Neural cell (in vitro differentiated cells): Measurements from ENCODE around the gene SLC22A31. TPM values are rescaled to one million over a fixed set of nuclear protein-coding genes. Genes with fewer than 3 reads are reported as not detected.

Experiments
- H2AFZ ChIP-seq: fragments of 200-600, 300-800 bp; sonication (generic), shearing (Covaris generic); 2 replicates; pipeline ENCODE4 v1.6.0; 2014; ENCODE audit warnings: low read depth, mild to moderate bottlenecking, antibody characterized with exemption, low read length, moderate library complexity
- H3F3A ChIP-seq: fragments of 200-600 bp; shearing (Covaris generic); 2 replicates; pipeline ENCODE4 v1.6.1; 2016; ENCODE audit warnings: mild to moderate bottlenecking, moderate library complexity, mixed read lengths, antibody characterized with exemption, low read length; ENCODE audit not compliant: insufficient read depth, poor library complexity, severe bottlenecking
- H3K27ac ChIP-seq: fragments of 200-600, 300-800 bp; sonication (generic), shearing (Covaris generic); 2 replicates; pipeline ENCODE4 v1.5.1; 2014; ENCODE audit warnings: mild to moderate bottlenecking, low read length, moderate library complexity
- H3K27me3 ChIP-seq: fragments of 300-800, 200-600 bp; sonication (generic), shearing (Covaris generic); 2 replicates; pipeline ENCODE4 v1.6.0; 2014; ENCODE audit warnings: mild to moderate bottlenecking, low read depth, low read length, moderate library complexity; ENCODE audit not compliant: insufficient read depth
- H3K36me3 ChIP-seq: fragments of 300-800, 200-600 bp; sonication (generic), shearing (Covaris generic); 2 replicates; pipeline ENCODE4 v1.5.1; 2014; ENCODE audit warnings: mild to moderate bottlenecking, antibody characterized with exemption, low read length, moderate library complexity; ENCODE audit not compliant: insufficient read depth
- H3K4me2 ChIP-seq: fragments of 300-800, 200-600 bp; sonication (generic), shearing (Covaris generic); 2 replicates; pipeline ENCODE4 v1.6.0; 2014; ENCODE audit warnings: mild to moderate bottlenecking, low read length
- H3K4me3 ChIP-seq: fragments of 300-800, 200-600 bp; sonication (generic), shearing (Covaris generic); 2 replicates; pipeline ENCODE4 v1.5.1; 2014; ENCODE audit warnings: mild to moderate bottlenecking, low read length, moderate library complexity
- H3K79me2 ChIP-seq: fragments of 200-600 bp; shearing (Covaris generic); replicated peaks from 2 replicates; pipeline ENCODE4 v1.6.0; 2014; ENCODE audit warnings: mild to moderate bottlenecking, low read length, moderate library complexity; ENCODE audit not compliant: insufficient read depth
- H3K9ac ChIP-seq: fragments of 300-800, 200-600 bp; sonication (generic), shearing (Covaris generic); 2 replicates; pipeline ENCODE4 v1.6.1; 2016; ENCODE audit warnings: mild to moderate bottlenecking, low read length, mixed read lengths
- H3K9me2 ChIP-seq: fragments of 200-600 bp; shearing (Covaris generic); 2 replicates; pipeline ENCODE4 v1.6.1; 2016; ENCODE audit warnings: mild to moderate bottlenecking, low read length, mixed read lengths; ENCODE audit not compliant: insufficient read depth
- H3K9me3 ChIP-seq: fragments of 200-600, 300-800 bp; sonication (generic), shearing (Covaris generic); 2 replicates; pipeline ENCODE4 v1.6.1; 2016; ENCODE audit warnings: mild to moderate bottlenecking, mixed run types, low read length, moderate library complexity, mixed read lengths
- H4K20me1 ChIP-seq: fragments of 200-600 bp; shearing (Covaris generic); 2 replicates; pipeline ENCODE4 v1.6.1; 2016; ENCODE audit warnings: mild to moderate bottlenecking, mixed run types; ENCODE audit not compliant: insufficient read depth
- EP300 ChIP-seq: fragments of 450-650 bp; conservative IDR thresholded peaks from 2 replicates; pipeline ENCODE4 v1.6.1; 2014; ENCODE audit warnings: antibody characterized with exemption, mild to moderate bottlenecking, moderate library complexity; ENCODE audit not compliant: poor library complexity, severe bottlenecking
- EZH2 ChIP-seq: fragments of 200-600, 300-800 bp; shearing (Covaris generic), sonication (generic); IDR thresholded peaks from 2 replicates; pipeline ENCODE4 v1.6.1; 2014; ENCODE audit warnings: antibody characterized with exemption, low read length, borderline replicate concordance, mild to moderate bottlenecking; ENCODE audit not compliant: insufficient read depth, poor library complexity, severe bottlenecking
- MXI1 ChIP-seq: fragments of 450-650 bp; conservative IDR thresholded peaks from 2 replicates; pipeline ENCODE4 v1.6.1; 2014; ENCODE audit warnings: antibody characterized with exemption, mild to moderate bottlenecking; ENCODE audit not compliant: poor library complexity, severe bottlenecking
- POLR2AphosphoS5 ChIP-seq: IDR thresholded peaks from 2 replicates; pipeline ENCODE4 v1.6.1; 2012
- SMC3 ChIP-seq: fragments of 450-650 bp; conservative IDR thresholded peaks from 2 replicates; pipeline ENCODE4 v1.6.1; 2014; ENCODE audit warnings: antibody characterized with exemption, mild to moderate bottlenecking, moderate library complexity; ENCODE audit not compliant: poor library complexity
- polyA plus RNA-seq: library from polyadenylated mRNA; depleted of rRNA; stranded (reverse); fragments of >200 nt; gene quantifications from 2 replicates; pipeline ENCODE4 v1.2.3, GENCODE V29; 2014
- TF ChIP-seq, protein P1 (sequence below): fragments of 450-650 bp; IDR thresholded peaks from 2 replicates; pipeline ENCODE4 v1.5.1; 2014; ENCODE audit warnings: antibody characterized with exemption, mild to moderate bottlenecking, moderate library complexity; ENCODE audit not compliant: poor library complexity, severe bottlenecking
- TF ChIP-seq, protein P2 (sequence below): IDR thresholded peaks from 2 replicates; pipeline ENCODE4 v1.6.1; 2012; ENCODE audit warnings: borderline replicate concordance

Gene SLC22A31
- polyA plus RNA-seq, 1 donor from 2014 or later: not detected

DNA sequence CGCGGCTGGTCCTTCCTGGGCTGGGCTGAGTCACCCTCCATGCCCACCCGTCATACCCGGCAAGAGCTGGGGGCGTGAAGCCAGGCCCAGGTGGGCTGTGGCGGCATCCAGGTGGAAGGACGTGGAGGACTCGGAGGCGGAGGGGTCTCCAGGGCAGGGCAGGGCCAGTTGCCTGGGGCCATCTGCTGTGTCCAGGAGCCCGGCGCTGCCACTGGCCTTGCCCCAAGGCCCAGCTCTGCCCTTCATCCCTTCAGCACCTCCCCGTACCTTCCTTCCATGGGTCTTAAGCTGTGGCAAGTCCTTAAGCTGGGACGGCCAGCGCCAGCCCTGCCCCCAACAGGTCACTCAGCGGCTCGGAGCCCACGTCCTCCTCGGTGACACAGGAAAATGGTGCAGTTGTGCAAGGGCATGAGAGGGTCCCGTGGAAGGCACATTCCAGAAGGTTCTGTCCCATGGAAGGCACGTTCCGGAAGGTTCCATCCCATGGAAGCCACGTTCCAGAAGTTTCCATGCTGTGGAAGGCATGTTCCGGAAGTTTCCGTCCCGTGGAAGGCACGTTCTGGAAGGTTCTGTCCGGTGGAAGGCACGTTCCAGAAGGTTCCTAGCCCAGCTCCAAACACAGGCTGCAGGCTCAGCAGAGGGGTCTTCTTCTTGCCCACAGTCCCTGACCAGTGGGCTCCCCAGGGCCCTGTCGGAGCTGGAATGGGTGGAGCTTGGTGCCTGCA, 39.2 kb downstream of the SLC22A31 start:
- Histone ChIP-seq H3K9ac (no peak overlapping the region), H3K27ac (no peak overlapping the region), H3F3A (no peaks in the 10 kb centered on the region), H2AFZ (no peak overlapping the region), H3K4me3 (no peak overlapping the region), H3K4me2 (no peak overlapping the region), H4K20me1 (no peaks in the 10 kb centered on the region), H3K36me3 (no peaks in the 10 kb centered on the region), H3K9me2 (no peaks in the 10 kb centered on the region), H3K79me2 (no peaks in the 10 kb centered on the region), H3K27me3 (no peaks in the 10 kb centered on the region), H3K9me3 (no peaks in the 10 kb centered on the region)
- TF ChIP-seq, protein P1, sequence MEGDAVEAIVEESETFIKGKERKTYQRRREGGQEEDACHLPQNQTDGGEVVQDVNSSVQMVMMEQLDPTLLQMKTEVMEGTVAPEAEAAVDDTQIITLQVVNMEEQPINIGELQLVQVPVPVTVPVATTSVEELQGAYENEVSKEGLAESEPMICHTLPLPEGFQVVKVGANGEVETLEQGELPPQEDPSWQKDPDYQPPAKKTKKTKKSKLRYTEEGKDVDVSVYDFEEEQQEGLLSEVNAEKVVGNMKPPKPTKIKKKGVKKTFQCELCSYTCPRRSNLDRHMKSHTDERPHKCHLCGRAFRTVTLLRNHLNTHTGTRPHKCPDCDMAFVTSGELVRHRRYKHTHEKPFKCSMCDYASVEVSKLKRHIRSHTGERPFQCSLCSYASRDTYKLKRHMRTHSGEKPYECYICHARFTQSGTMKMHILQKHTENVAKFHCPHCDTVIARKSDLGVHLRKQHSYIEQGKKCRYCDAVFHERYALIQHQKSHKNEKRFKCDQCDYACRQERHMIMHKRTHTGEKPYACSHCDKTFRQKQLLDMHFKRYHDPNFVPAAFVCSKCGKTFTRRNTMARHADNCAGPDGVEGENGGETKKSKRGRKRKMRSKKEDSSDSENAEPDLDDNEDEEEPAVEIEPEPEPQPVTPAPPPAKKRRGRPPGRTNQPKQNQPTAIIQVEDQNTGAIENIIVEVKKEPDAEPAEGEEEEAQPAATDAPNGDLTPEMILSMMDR: no peak
- TF ChIP-seq EZH2 (no peak), SMC3 (no peak), POLR2AphosphoS5 (no peak)

DNA sequence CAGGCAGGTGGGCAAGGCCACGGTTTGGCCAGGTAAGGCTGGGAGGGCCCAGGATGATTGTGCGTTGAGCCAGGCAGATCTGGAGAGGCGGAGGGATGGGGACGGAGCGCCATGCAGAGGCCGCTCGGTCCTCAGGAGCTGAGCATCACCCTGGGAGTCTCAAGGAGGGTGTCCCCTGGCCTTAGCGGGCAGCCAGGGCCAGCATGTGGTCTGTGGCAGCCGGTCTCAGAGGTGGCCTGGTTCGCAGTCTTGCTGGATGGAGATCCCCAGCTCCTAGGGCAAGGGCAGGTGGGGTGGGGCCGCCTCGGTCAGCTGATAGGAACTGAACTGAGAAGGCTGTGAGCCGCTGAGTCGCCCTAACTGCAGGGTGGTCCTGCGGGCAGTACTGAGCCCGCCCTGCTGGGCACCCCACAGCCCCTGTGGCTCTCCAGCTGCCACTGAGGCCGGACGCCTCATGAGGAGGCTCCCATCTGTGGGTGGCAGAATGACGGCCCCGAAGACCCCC, 40.4 kb downstream of the SLC22A31 start:
- Histone ChIP-seq H3K9me3 (no peaks in the 10 kb centered on the region), H3K4me3 (no peak overlapping the region), H3K4me2 (no peak overlapping the region), H3F3A (no peaks in the 10 kb centered on the region), H2AFZ (no peak overlapping the region), H4K20me1 (no peaks in the 10 kb centered on the region), H3K27me3 (no peaks in the 10 kb centered on the region), H3K9ac (no peak overlapping the region), H3K27ac (no peak overlapping the region), H3K9me2 (no peaks in the 10 kb centered on the region), H3K36me3 (no peaks in the 10 kb centered on the region), H3K79me2 (no peaks in the 10 kb centered on the region)
- no peak for TF ChIP-seq EZH2
- TF ChIP-seq POLR2AphosphoS5: no peak
- TF ChIP-seq, protein P2, sequence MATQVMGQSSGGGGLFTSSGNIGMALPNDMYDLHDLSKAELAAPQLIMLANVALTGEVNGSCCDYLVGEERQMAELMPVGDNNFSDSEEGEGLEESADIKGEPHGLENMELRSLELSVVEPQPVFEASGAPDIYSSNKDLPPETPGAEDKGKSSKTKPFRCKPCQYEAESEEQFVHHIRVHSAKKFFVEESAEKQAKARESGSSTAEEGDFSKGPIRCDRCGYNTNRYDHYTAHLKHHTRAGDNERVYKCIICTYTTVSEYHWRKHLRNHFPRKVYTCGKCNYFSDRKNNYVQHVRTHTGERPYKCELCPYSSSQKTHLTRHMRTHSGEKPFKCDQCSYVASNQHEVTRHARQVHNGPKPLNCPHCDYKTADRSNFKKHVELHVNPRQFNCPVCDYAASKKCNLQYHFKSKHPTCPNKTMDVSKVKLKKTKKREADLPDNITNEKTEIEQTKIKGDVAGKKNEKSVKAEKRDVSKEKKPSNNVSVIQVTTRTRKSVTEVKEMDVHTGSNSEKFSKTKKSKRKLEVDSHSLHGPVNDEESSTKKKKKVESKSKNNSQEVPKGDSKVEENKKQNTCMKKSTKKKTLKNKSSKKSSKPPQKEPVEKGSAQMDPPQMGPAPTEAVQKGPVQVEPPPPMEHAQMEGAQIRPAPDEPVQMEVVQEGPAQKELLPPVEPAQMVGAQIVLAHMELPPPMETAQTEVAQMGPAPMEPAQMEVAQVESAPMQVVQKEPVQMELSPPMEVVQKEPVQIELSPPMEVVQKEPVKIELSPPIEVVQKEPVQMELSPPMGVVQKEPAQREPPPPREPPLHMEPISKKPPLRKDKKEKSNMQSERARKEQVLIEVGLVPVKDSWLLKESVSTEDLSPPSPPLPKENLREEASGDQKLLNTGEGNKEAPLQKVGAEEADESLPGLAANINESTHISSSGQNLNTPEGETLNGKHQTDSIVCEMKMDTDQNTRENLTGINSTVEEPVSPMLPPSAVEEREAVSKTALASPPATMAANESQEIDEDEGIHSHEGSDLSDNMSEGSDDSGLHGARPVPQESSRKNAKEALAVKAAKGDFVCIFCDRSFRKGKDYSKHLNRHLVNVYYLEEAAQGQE: no peak
- TF ChIP-seq MXI1: no peak
- TF ChIP-seq EP300: no peak
- no peak for TF ChIP-seq SMC3
- TF ChIP-seq, protein P1: no peak
